HG03354 (cell line): Measurements from ENCODE around the gene NOL9.

Source experiments
- ATAC-seq: cut with Tn5 transposase; IDR thresholded peaks from one replicate; pipeline ENCODE4 v1.9.1; 2021; ENCODE audit warnings: mild to moderate bottlenecking; ENCODE audit not compliant: unreplicated experiment, poor library complexity, severe bottlenecking

Gene NOL9

GRCh38 chr1:6475381-6476133 is 78.8 kb downstream of the NOL9 start:
- peak; percentile 56 for ATAC-seq

DNA sequence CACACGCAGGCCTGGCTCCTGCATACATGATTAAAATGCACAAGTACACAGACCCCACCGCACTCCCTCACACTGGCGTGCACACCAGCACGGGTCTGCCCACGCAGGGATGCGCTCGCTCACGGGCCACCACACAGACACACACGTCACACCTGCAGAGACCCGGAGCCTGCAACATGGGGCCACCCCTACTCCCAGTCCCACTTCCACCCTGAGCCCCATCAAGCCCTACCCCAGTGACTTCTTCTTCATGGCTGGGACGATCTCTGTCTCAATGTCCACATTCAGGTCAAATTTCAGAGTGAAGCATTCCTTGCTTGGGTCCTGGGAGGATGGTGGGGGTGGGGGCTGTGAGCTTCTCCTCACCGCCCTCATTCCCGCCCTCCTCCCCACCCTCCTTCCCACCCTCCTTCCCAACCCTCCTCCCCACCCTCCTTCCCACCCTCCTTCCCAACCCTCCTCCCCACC is 79.5 kb downstream of the NOL9 start:
- ATAC-seq, result no peak

GRCh38 chr1:6473974-6474814 is 80.1 kb downstream of the NOL9 start:
- no peak for ATAC-seq

GRCh38 chr1:6473156-6473555 is 81.2 kb downstream of the NOL9 start:
- ATAC-seq, result no peak

DNA sequence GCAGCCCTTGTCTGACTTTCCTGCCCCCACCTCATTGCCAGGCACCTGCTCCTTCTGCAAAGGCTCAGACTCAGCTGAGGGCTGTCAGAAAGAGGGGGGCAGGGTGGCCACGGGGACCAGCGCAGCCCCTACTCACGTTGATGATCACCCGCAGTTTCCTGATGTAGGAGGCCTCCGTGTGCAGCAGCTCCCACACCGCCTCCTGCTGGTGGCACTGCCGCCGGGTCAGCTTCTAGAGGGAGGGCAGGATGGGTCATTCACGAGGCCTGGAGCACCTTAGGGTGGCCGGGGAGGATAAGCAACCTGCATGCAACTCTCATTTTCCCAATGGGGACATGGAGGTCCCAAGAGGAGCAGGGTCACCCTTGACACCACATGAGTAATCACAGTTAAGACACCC is 81.9 kb downstream of the NOL9 start:
- ATAC-seq, result no peak

GRCh38 chr1:6471970-6472368 is 82.3 kb downstream of the NOL9 start:
- no peak for ATAC-seq
